Prostate gland (tissue), 2 donors: ENCODE results near the gene PHAF1. TPM values are rescaled to one million over a fixed set of nuclear protein-coding genes. Genes with fewer than 3 reads are reported as not detected.

Source experiments
- DNase-seq: peaks from one replicate; pipeline ENCODE4 v3.0.0-alpha.2; 2019; ENCODE audit warnings: low spot score
- H3K27ac ChIP-seq, 2 donors: fragments of 200-600 bp; sonication (generic); 2 replicates each; pipeline ENCODE4 v1.5.1; 2017 to 2019
- H3K27me3 ChIP-seq: fragments of 200-600 bp; sonication (generic); replicated peaks from 2 replicates; pipeline ENCODE4 v1.5.1; 2019; ENCODE audit not compliant: insufficient read depth
- H3K36me3 ChIP-seq, 2 donors: fragments of 200-600 bp; sonication (generic); 1 replicate in 1 of 2; 2 replicates in 1 of 2; pipeline versions ENCODE4 v1.5.1 to v1.8.1; 2017 to 2019
- H3K4me1 ChIP-seq: fragments of 200-600 bp; sonication (generic); replicated peaks from 2 replicates; pipeline ENCODE4 v1.5.1; 2019
- H3K4me3 ChIP-seq, 2 donors: fragments of 200-600 bp; sonication (generic); 2 replicates each; pipeline ENCODE4 v1.5.1; 2017 to 2019
- H3K9me3 ChIP-seq: fragments of 200-600 bp; sonication (generic); 2 replicates; pipeline ENCODE4 v1.5.1; 2017
- CTCF ChIP-seq, 4 experiments: fragments of 200-600 bp in 2 of 4; fragments of 450-650 bp in 2 of 4; sonication (generic) in 2 of 4; IDR thresholded peaks; 1 replicate in 3 of 4; 2 replicates in 1 of 4; pipeline ENCODE4 v1.5.1; 2016 to 2019; ENCODE audit warnings: antibody characterized with exemption in 4 of 4, mild to moderate bottlenecking in 2 of 4, moderate library complexity in 2 of 4
- POLR2A ChIP-seq: fragments of 450-650 bp; IDR thresholded peaks from one replicate; pipeline ENCODE4 v1.6.1; 2016; ENCODE audit warnings: antibody characterized with exemption, mild to moderate bottlenecking
- POLR2AphosphoS5 ChIP-seq: sonication (generic); formaldehyde crosslinking; IDR thresholded peaks from one replicate; pipeline ENCODE4 v1.6.1; 2017; ENCODE audit warnings: antibody characterized with exemption
- WGBS: methylation state at CpG from one replicate; pipeline ENCODE4 v1.1.5; 2018; 5-methylcytosine and 5-hydroxymethylcytosine counted together
- intact Hi-C: fragments of 100-400 bp; cut with DNase I; formaldehyde crosslinking; loops from one replicate; pipeline ENCODE4 v1.14.2; 2022
- total RNA-seq, 2 donors: library from RNA; depleted of rRNA; stranded (reverse); fragments of >200 nt; gene quantifications; one replicate each; pipeline ENCODE4 v1.1.0, GENCODE V29; 2016

Gene PHAF1
- total RNA-seq, 2 donors from 2014 or later = 30.1 to 31.9 TPM

- Histone ChIP-seq H3K27me3 (no peaks in the 10 kb centered on the region), H3K9me3 (no peaks in the 10 kb centered on the region), H3K27ac (no peak overlapping the region), H3K4me1 (no peaks in the 10 kb centered on the region), H3K36me3 (peaks cover 8 to 20% of the 10 kb centered on the region in 2 donors), H3K4me3 (no peak overlapping the region)
- no peak for DNase-seq
- 55% methylated on average over 3 of the region's 3 CpGs for WGBS
- intact Hi-C loops = no loop called here
- TF ChIP-seq POLR2AphosphoS5 = no peak
- TF ChIP-seq POLR2A = no peak
- no peak for TF ChIP-seq CTCF (IDR thresholded peaks at IDR 0.05)
These were observed 27.9 kb downstream of the PHAF1 start for GRCh38 chr16:67137605-67138004.

GRCh38 chr16:67141391-67141790 is 31.6 kb downstream of the PHAF1 start:
- no peak for DNase-seq
- Histone ChIP-seq H3K9me3 (no peaks in the 10 kb centered on the region), H3K36me3 (peaks cover 13 to 17% of the 10 kb centered on the region in 2 donors), H3K4me1 (no peaks in the 10 kb centered on the region), H3K27ac (no peak overlapping the region), H3K4me3 (no peak overlapping the region), H3K27me3 (no peaks in the 10 kb centered on the region)
- TF ChIP-seq POLR2AphosphoS5 = no peak
- no peak for TF ChIP-seq CTCF (IDR thresholded peaks at IDR 0.05)
- TF ChIP-seq POLR2A = no peak
- intact Hi-C loops = no loop called here
- WGBS = 96% methylated on average over 13 of the region's 13 CpGs

- no peaks in the 10 kb centered on the region for H3K9me3 ChIP-seq
- WGBS = 87% methylated on average over 9 of the region's 9 CpGs
- H3K36me3 ChIP-seq = peaks cover 13 to 17% of the 10 kb centered on the region in 2 donors
- no peaks in the 10 kb centered on the region for H3K27me3 ChIP-seq
- no peak for DNase-seq
- H3K4me1 ChIP-seq = no peaks in the 10 kb centered on the region
- H3K4me3 ChIP-seq = no peak overlapping the region
- intact Hi-C loops = no loop called here
- TF ChIP-seq POLR2A (no peak), CTCF (IDR thresholded peaks at IDR 0.05) (no peak), POLR2AphosphoS5 (no peak)
- H3K27ac ChIP-seq = no peak overlapping the region
These were observed 32.6 kb downstream of the PHAF1 start for GRCh38 chr16:67142342-67142741.

GRCh38 chr16:67144943-67145342 is 35.2 kb downstream of the PHAF1 start:
- no peaks in the 10 kb centered on the region for H3K4me1 ChIP-seq
- H3K4me3 ChIP-seq = no peak overlapping the region
- no peaks in the 10 kb centered on the region for H3K27me3 ChIP-seq
- DNase-seq = no peak
- H3K36me3 ChIP-seq = peaks cover 13 to 17% of the 10 kb centered on the region in 2 donors
- H3K27ac ChIP-seq = no peak overlapping the region
- no peak for TF ChIP-seq POLR2AphosphoS5
- no peak for TF ChIP-seq CTCF (IDR thresholded peaks at IDR 0.05)
- TF ChIP-seq POLR2A = no peak
- H3K9me3 ChIP-seq = no peaks in the 10 kb centered on the region
- 95% methylated on average over 2 of the region's 2 CpGs for WGBS
- intact Hi-C loops = loop anchor here (5.0 kb wide), 1 partner anchor 33 kb away; no protein-coding TSS in a partner anchor

DNA sequence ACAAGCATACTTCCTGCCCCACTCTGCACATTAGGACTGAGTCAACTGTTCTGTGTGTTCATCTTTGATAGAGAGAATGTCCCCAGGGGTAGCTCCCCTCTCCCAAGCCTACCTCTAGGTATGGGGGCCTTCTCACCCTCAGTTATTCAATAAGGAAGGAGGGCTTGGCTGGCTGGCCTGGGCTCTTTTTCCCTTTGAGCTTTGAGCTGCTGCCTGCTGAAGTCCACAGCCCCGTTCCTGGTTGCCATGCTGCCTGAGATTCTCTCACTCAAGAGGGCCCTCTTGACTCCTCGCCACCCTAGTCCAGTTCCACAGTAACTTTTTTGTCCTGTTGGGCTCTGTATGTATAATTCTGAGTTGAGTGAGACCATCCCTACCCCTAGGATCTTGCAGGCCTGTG is 36.0 kb downstream of the PHAF1 start:
- Histone ChIP-seq H3K36me3 (peaks cover 13 to 17% of the 10 kb centered on the region in 2 donors), H3K27me3 (no peaks in the 10 kb centered on the region), H3K9me3 (no peaks in the 10 kb centered on the region), H3K4me1 (no peaks in the 10 kb centered on the region), H3K4me3 (no peak overlapping the region), H3K27ac (no peak overlapping the region)
- WGBS = 86% methylated on average over 2 of the region's 2 CpGs
- intact Hi-C loops = loop anchor here (5.0 kb wide), 1 partner anchor 33 kb away; no protein-coding TSS in a partner anchor
- no peak for TF ChIP-seq POLR2AphosphoS5
- no peak for DNase-seq
